GM21367 (cell line): Measurements from ENCODE around the gene FUT7.

Experiments
- ATAC-seq: cut with Tn5 transposase; IDR thresholded peaks from one replicate; pipeline ENCODE4 v1.9.1; 2021; ENCODE audit not compliant: unreplicated experiment

Gene FUT7

DNA sequence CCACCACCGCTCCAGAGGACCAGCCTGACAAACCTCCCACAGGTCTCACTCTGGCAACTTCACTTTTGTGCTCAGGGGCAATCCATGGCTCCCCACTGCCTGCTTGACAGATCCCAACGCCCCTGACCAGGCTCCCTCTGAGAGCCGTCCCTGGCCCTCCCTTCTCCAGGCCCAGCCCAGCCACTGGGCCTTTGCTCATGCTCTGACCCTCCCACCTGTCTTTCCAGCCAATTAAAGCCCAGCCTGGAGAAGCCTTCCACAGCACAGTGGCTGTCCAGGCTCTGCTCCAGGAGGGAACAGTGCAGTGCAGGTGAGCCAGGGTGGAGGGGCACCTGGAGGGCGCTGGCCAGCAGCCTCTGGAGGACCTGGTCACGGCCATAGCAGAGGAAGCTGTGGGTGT is 18.7 kb upstream of the FUT7 start:
- ATAC-seq: no peak

DNA sequence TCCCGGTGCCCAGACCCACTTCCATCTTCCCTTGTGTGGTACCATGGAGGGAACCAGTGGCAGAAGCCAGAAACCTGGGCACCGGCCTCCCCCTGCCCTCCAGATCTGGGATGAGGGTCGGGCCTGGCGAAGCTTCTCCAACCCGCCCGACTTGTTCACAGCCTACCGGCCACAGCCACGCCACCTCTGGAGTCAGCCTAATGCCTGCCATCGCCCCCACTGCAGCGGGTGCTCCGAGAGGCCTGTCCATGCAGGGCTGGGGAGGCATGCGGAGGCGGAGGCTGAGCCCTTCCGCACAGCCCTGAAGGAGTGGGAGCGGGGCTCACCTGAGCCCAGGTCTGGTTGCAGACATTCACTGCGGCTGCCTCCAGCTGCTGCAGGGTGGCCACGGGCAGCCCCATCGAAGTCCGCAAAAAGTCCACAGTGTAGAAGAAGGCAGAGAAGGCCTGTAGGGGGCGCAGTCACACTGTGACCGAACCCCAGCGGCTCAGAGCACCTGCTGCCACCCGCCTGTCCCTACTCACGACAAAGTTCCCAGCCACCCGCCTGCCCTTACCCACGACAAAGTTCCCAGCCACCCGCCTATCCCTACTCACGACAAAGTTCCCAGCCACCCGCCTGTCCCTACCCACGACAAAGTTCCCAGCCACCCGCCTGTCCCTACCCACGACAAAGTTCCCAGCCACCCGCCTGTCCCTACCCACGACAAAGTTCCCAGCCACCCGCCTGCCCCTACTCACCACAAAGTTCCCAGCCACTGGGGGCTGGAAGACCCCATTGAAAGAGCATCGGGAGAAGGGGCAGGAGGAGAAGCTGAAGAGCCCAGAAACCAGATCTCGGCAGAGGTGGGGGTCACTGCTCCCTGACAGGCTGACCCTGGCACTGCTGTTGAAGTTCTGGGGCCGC is 17.9 kb upstream of the FUT7 start:
- ATAC-seq: no peak

DNA sequence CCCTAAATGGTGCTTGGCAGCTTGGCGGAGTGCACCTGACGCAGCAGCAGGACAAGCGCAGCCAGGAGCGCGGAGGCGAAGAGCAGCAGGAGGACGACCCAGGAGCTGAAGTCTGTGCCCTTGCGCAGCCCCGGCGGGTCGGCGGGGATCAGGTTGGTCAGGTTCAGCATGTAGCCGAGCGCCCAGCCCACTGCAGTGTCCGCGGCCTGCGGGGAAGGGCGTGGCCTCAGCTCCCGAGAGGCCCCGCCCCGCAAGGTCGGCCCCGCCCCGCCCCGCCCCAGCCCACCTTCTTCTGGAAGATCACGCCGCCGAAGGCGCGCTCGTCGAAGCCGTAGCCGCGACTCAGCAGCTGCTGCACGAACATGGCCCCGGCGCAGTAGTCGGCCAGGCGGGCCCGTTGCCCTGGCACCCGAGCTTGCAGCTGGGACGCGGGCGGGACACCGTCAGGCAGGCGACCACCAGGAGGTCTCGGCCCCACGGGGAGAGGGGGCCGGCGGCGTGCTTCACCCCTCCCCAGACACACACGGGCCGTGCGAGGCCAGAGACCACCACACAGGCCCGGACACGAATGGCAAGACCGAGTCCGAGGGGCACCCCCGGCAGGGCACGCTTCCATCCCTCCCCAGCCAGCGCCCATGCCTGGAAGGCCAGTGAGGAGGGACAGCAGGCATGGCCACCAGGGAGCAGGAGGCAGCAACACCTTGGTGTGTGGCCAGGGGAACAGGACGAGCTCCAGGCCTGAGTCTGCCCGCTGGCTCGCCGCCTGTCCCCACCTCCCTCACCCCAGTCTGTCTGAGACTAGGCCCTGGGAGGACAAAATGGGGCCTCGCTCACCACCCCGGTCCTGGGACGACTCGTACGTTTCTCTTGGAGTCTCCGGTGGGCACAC is 17.0 kb upstream of the FUT7 start:
- ATAC-seq: no peak

DNA sequence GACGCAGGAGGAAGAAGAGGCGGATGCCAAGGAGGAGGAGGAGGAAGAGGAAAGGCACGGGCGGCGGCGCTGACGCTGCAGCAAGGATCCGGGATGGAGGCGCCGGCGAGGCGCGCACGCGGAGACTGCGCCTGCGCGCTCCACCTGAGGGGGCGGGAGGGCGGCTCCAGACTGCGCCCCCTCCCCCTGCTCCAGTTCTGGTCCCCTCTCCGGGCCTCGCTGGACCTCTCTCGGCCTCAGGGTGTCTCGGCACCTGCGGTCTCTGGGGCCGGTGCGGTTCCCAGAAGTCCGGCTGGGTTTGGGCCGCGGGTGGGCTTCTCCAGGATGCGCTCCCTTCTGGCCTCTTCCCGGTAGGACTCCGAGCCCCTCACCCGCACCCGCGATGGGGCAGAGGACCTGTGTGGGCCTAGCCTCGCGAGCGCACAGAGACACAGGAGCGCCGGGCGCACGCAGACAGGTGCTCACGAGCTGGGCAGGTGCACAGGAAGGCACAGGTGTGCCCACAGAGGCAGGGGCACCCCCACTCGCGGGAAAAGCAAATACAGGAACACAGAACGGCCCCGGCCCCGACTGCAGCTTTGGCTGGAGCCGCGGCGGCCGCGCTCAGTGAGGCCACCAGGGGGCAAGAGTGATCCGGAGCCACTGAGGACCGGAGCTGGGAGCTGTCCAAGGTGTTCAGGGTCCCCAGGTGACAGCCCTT is 14.3 kb upstream of the FUT7 start, which contains the start of gene NPDC1:
Gene NPDC1 (minus strand): TSS at position 90 of the 700 bp plus-strand sequence. CDS start 188 bp downstream, outside the sequence.
- no peak for ATAC-seq

DNA sequence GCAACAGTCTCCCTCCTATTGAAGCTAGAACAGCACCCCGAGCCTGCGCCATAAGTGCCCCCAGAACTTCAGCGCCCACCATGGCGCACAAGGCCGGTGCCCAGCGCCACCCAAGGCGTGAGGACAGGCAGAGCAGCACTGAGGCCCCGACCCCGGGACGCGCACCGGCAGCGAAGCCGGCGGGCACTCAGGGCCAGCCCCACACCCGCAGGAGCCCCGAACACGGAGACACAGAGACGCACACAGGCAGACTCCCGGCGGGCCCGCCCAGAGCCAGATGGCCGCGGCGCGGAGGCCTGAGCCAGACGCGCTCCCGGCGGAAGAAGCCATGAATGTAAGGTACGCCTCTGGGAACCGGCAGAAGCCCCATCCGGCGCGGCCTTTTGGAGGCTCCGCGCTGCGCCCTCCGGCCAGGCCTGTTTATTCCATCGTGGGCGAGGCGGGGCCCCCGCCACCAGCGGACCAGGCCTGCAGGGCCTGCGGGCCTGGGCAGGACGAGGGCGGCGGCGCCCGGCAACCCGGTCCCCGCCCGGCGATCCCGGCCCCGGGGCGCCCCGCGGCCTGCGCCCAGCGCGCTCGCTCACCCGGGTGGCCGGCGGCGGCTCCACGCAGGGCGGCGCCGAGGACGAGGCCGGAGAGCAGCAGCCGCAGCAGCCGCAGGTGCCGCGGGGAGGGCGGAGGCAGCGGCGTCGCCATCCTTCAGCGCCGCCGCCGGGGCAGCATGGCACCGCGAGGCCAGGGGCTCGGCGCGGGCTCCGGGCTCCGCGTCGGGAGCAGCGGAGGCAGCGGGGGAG is 13.6 kb upstream of the FUT7 start:
- no peak for ATAC-seq

DNA sequence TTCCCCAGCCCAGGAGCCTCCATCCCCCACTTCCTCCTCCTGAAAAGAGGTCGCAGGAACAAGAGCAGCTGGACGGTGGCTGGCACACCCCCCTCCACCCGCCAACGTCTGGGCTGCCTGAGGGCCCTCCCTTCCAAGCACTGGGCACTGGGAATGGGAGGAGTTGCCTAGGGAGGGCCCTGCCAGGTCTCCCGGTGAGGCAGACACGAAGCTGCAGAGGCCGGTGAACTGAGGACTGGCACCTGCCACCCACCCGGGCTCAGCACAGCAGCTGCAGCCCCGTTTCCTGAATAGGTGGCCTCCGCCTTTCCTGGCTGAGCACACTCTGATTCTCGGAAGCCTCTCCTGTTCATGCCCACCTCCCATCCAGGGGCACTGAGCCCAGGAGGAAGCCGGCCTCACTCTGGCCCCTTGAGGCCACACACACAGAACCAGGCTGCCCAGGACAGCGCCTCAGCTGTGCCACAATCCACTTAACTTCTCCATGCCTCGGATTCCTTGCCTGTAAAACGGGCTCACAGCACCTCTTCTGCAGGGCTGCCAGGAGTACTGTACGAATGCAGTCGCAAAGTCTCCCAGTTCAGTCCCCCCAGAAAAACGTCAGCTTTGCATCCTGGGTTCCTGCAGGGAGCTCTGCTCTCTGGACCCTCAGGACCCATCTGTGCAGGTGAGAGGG is 12.8 kb upstream of the FUT7 start:
- ATAC-seq: no peak

DNA sequence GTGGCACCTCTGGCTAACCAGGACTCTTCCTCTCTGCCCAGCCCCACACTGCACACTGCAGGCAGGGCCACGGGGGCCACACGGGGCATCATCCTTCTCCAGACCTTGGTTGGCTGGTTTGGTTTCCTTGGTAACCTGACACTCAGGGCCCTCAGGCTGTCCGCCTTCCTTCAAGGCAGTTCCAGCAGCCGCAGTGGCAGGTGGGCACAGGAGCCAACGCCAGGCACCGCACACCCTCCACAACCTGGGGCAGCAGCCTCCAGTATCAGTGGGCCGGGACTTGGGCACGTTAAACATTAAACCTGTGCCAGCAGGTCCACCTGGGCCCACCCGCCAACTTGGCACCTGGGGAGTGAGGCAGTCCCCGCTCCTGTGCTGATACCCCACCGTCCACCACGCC is 12.1 kb upstream of the FUT7 start:
- ATAC-seq: no peak

DNA sequence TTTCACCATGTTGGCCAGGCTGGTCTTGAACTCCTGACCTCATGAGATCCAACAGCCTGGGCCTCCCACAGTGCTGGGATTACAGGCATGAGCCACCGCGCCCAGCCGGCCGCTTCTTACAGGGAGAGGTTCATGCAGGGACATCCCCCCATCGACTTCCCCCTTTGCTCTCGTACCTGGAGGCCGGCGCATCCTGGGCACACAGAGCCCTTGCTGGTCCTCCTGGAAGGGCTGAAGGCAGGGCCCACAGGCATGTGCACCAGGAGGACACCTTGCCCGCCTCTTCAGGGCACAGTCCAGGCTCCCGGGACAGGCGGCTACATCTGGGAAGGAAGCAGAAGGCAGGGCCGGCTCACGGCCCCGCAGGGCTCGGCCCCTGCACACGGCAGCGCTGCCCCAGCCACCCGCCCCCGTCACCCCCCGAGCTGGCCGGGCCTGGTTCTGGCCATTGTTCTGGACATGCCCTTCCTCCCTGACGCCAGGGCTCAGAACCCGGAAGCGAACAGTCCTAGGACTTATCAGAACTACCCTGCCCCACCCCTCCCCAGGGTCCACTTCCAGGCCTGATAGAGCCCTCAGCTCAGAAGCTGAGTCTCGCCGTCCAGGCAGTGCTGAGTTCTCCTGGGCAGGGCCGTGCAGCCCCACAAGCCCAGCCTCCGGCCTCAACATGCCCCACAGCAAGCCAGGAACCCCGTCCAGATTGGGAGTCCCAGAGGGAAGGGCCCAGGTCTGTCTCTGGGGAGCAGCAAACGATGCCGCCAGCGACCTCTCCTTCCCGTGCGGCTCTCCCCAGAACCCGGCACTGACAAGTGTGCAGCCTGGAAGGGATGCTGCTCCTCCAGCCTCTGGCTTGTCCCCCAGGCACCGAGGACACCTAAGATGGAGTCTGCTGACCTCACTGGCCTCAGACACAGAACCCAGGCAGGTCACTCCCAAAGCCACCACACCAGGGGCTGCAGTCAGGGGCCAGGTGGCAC is 11.2 kb upstream of the FUT7 start:
- no peak for ATAC-seq

DNA sequence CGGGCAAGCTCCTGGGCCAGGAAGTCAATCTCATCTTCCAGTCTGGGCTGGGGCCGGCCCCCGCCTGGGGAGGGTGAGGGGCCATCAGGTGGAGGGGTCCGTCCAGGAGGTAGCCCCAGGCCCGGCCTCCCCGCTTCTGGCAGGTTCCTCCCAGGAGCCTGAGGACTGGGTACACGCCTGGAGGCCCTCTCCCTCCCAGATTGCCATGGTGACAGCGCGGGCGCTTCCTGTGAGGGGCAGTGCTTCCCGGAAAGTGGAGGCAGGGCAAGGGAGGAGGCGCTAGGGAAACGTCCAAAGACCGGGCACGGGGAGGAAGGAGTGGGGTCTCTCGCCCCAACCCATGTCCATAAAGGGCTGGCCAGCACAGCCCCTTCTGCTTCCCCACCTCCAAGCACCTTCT is 9.2 kb upstream of the FUT7 start:
- ATAC-seq: no peak

DNA sequence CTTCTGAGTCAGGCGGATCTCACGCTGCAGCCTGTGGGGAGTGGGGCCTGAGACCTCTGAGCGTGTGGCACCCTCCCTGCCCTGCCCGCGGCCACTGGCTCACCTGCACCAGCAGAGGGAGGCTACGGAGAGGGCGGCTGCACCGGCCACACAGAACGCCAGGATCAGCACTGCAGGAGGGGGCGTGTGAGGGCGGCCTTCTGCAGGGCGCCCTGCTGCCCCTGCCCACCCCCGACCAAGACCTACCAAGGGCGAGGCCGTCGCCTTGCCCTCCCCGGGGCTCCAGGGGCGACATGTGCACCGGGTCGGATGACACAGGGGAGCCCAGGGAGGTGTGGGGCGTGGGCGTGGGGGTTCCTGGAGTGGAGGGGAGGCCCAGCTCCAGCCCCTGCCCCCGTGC is 8.7 kb upstream of the FUT7 start:
- no peak for ATAC-seq

DNA sequence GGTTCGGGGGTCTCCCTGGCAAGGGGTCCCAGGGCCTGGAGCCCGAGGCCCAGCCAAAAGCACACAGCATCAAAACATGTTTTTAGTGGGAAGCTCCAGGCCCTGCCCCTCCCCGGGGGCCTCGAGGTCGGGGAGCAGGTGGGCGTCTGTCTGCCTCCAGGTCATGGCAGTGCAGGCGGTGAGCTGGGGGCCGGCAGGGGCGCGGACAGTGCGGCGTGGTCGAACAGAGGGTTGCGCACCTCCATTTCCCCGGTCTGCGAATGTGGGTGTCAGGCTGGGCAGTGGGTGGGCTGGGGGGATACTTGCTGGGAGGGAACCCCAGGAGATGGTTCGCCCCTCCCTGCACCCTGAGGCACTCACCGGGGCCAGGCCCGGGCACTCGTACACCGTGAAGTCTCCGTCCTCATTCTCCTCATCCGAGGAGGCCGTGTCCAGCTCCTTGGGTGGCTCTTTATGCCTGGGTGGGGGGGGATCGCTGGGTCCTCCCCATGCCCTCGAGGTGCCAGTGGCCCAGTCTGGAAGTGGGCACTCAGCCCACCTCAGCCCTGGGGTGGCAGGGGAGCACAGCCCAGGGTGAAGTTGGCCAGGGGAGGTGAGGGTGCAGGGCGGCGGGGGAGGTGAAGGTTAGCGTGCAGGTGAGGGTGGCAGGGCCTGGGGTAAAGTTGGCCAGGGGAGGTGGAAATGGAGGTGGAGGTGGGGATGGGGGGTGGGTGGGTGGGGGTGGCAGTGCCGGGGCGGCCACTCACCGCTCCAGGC is 7.9 kb upstream of the FUT7 start:
- ATAC-seq: no peak

DNA sequence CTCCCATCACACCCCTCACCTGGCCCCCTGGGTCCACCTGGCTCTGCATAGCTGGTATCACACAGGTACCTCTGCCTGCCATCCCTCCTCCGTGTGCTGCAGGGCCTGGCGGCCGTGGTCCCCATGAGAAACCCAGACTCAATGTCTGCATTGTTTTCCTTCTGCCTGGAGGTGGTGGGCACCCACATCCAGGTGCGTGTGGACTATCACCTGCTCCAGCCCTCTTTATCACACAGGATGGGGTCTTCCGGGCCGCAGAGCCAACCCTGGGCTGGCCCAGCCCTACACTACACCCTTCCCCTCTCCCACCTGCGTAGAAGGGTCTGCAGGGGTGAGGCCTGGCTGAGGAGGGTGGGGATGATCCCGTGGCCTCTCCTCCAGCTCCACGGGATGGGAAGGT is 7.0 kb upstream of the FUT7 start:
- ATAC-seq: no peak

DNA sequence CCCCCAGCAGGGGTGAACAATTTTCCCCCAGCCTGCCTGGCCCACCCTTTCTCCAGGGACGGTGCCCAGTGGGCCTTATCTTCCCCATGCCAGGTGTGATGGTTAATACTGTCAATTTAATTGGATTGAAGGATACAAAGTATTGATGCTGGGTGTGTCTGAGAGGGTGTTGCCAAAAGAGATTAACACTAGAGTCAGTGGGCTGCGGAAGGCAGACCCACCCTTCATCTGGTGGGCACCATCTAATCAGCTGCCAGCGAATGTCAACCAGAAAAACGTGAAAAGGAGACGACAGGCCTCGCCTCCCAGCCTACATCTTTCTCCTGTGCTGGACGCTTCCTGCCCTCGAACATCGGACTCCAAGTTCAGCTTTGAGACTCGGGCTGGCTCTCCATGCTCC is 5.6 kb upstream of the FUT7 start:
- ATAC-seq: no peak

DNA sequence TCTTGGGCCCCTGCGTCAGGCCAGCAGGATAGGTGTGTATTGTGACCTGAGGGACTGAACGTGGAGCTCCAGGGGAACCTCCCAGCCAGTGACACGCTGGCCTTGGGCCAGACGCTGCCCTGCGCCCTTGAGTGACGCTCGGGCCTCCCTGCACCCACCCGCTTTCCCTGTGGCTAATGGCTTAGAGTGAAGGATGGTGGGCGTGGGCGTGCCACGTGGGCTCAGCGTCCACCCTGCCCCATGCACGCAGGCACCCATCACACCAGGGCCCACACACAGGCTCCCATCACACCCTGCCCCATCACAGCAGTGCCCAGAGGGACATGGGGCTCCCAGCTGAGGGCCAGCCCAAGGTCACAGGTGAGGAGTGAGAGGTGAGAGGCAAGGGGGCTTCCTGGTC is 5.1 kb upstream of the FUT7 start:
- ATAC-seq: no peak

DNA sequence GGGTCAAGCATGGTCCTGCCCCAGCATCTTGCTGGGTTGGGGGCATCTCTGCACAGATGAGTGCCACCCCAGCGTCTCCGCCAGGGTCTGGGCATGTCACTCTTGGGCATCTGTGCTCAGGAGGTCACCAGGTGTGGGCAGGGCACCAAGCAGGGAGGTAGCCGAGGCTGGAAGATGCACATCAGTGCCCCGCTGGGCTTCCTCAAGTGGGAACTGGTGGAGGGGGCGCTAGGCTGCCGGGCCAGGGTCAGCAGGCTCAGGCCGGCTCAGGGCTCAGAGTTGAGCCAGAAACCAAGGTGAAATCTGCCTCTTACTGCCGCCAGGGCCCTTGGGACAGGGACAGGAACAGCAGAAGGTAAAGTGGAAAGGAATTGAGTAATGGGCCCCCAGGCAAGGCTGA is 4.0 kb upstream of the FUT7 start:
- ATAC-seq: no peak

DNA sequence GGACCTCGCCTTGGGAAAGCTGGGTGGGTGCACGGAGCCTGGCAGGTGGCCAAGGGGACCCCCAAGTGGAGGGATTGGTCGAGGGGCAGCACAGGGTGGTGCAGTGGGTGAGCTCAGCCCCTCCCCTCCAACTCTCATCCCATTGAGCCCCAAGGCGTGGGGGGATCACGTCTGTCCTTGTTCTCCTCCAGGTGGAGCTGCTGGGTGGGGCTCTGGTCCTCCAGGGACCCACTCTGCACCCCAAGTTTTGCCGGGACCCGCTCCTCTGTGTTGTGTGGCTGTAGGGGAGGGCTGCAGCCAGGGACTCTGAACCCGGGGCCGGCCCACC is 3.6 kb upstream of the FUT7 start:
- ATAC-seq: no peak

DNA sequence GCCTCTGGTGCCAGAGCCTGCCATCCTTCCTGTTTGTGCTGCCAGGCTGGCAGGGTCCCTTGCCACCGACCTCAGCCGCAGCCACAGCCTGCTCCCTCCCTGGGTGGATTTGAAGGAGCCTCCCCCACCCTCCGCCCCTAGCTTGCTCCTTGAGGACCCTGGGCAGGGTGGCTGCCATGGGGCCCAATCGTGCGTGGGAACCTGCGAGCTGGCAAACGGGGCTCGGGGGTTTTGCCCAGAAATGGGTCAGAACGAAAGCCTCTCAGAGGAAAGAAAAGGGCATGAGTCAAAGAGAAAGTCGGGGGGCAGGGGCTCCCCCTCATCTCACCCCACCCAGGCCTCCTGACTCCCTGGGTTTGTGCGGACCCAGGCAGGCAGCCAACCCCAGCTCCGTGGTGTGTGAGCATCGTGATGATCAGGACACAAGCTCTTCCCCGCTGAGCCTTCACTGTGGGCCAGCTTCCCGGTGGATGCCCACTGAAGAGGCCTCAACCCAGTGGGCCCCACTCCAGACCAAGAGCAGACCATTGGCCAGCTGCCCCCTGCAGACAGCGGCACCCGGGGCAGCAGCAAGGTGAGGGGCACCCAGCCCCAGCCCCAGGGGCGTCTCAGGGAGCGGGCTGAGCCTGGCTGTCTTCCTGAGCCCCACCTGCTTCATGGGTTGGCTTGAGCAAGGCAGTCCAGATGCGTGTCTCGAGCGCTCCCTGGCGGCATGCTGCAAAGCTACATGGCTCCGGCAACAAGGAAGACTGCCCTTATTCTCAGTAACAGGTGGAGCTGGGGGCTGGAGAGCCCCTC is 3.0 kb upstream of the FUT7 start:
- peak; percentile 51 for ATAC-seq
